Left ventricle myocardium inferior (tissue), 1 donor: ENCODE results near the gene ORM2. TPM values are rescaled to one million over a fixed set of nuclear protein-coding genes. Genes with fewer than 3 reads are reported as not detected.

Experiments
- DNase-seq: peaks from one replicate; pipeline ENCODE4 v3.0.0-alpha.2; 2020
- H3K27ac ChIP-seq: fragments of 200-600 bp; replicated peaks from 2 replicates; pipeline ENCODE4 v1.8.0; 2021
- H3K27me3 ChIP-seq: fragments of 200-600 bp; 2 replicates; pipeline ENCODE4 v1.8.0; 2021; ENCODE audit warnings: low read depth
- H3K36me3 ChIP-seq: fragments of 200-600 bp; 2 replicates; pipeline ENCODE4 v1.8.0; 2021
- H3K4me1 ChIP-seq: fragments of 200-600 bp; 2 replicates; pipeline ENCODE4 v1.8.0; 2021
- H3K4me3 ChIP-seq: fragments of 200-600 bp; 2 replicates; pipeline ENCODE4 v1.8.0; 2021; ENCODE audit warnings: mild to moderate bottlenecking, moderate library complexity
- H3K9me3 ChIP-seq: fragments of 200-600 bp; replicated peaks from 2 replicates; pipeline ENCODE4 v1.8.0; 2021
- CTCF ChIP-seq: fragments of 200-600 bp; IDR thresholded peaks from 2 replicates; pipeline ENCODE4 v1.8.0; 2021; ENCODE audit warnings: antibody characterized with exemption, mild to moderate bottlenecking, borderline replicate concordance
- intact Hi-C: fragments of 100-400 bp; cut with micrococcal nuclease; formaldehyde crosslinking; loops from one replicate; pipeline ENCODE4 v1.11.0; 2022
- total RNA-seq: library from RNA; stranded (reverse); fragmentation: NEBNext Ultra II Directional; extraction: Animal tissue kit (Norgen Biotek cat#: 25700); gene quantifications from one replicate; pipeline ENCODE4 v1.2.1, GENCODE V29; 2021
- donor health status: DM: no; HTN: yes; CAD: no; lungs with severe emphysema.

ORM2 gene
- total RNA-seq, 1 donor from 2014 or later: not detected

- no peak overlapping the region for H3K4me3 ChIP-seq
- TF ChIP-seq CTCF: no peak
- H3K9me3 ChIP-seq: peaks cover 13% of the 10 kb centered on the region
- intact Hi-C loops: no loop called here
- DNase-seq: no peak
- peaks cover 38% of the 10 kb centered on the region for H3K36me3 ChIP-seq
- peaks cover under 1% of the 10 kb centered on the region for H3K4me1 ChIP-seq
- no peak overlapping the region for H3K27ac ChIP-seq
- no peaks in the 10 kb centered on the region for H3K27me3 ChIP-seq
Measured at GRCh38 chr9:114300153-114300845, 29.4 kb upstream of the ORM2 start.

GRCh38 chr9:114300846-114301797, 28.5 kb upstream of the ORM2 start:
- Histone ChIP-seq H3K4me3 (no peak overlapping the region), H3K36me3 (peaks cover 30% of the 10 kb centered on the region), H3K9me3 (peaks cover 5% of the 10 kb centered on the region), H3K4me1 (peaks cover 8% of the 10 kb centered on the region), H3K27me3 (no peaks in the 10 kb centered on the region), H3K27ac (no peak overlapping the region)
- intact Hi-C loops: no loop called here
- DNase-seq: no peak
- TF ChIP-seq CTCF: no peak

GRCh38 chr9:114301798-114302565, 27.7 kb upstream of the ORM2 start:
- Histone ChIP-seq H3K9me3 (no peaks in the 10 kb centered on the region), H3K36me3 (peaks cover 25% of the 10 kb centered on the region), H3K27ac (no peak overlapping the region), H3K4me3 (no peak overlapping the region), H3K27me3 (no peaks in the 10 kb centered on the region), H3K4me1 (peaks cover 8% of the 10 kb centered on the region)
- intact Hi-C loops: no loop called here
- DNase-seq: no peak
- TF ChIP-seq CTCF: no peak

GRCh38 chr9:114302727-114303126, 26.9 kb upstream of the ORM2 start:
- Histone ChIP-seq H3K4me3 (no peak overlapping the region), H3K27ac (no peak overlapping the region), H3K27me3 (no peaks in the 10 kb centered on the region), H3K36me3 (peaks cover 25% of the 10 kb centered on the region), H3K9me3 (no peaks in the 10 kb centered on the region), H3K4me1 (peaks cover 8% of the 10 kb centered on the region)
- no peak for TF ChIP-seq CTCF
- no peak for DNase-seq
- intact Hi-C loops: no loop called here

- Histone ChIP-seq H3K4me1 (peaks cover 8% of the 10 kb centered on the region), H3K27ac (no peak overlapping the region), H3K27me3 (no peaks in the 10 kb centered on the region), H3K36me3 (peaks cover 25% of the 10 kb centered on the region), H3K9me3 (no peaks in the 10 kb centered on the region), H3K4me3 (no peak overlapping the region)
- no peak for TF ChIP-seq CTCF
- no peak for DNase-seq
- intact Hi-C loops: no loop called here
Measured at GRCh38 chr9:114303571-114303970, 26.1 kb upstream of the ORM2 start.
